Testis (tissue), 2 donors: Measurements from ENCODE around the gene BCOR.

Experiments used
- POLR2A ChIP-seq: fragments of 450-650 bp; IDR thresholded peaks from one replicate; pipeline ENCODE4 v1.6.1; 2017; ENCODE audit warnings: antibody characterized with exemption, mild to moderate bottlenecking, moderate library complexity
- TF ChIP-seq, protein P1 (sequence below), 3 experiments: fragments of 450-650 bp in 2 of 3; fragments of 200-600 bp in 1 of 3; sonication (generic) in 1 of 3; IDR thresholded peaks; one replicate each; pipeline ENCODE4 v1.5.1; 2016 to 2019; ENCODE audit warnings: antibody characterized with exemption in 3 of 3, mild to moderate bottlenecking in 2 of 3, moderate library complexity in 1 of 3

DNA sequence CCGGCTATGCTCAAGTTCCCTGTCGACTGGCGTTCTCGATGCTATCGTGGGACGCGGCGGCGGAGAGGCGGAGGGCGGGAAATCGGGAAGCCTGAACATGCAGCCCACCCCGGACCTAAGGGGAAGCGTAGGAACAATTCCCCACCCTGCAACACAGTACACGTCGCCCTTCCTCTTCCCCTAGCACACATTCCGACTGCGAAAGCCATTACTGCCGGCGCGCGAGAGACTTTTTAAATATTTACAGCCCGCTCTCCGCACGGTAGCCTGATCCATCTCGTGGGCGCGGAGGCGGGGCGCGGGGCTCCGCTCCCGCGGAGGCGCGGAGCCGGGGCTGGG, 48.1 kb upstream of the BCOR start:
- TF ChIP-seq, protein P1, sequence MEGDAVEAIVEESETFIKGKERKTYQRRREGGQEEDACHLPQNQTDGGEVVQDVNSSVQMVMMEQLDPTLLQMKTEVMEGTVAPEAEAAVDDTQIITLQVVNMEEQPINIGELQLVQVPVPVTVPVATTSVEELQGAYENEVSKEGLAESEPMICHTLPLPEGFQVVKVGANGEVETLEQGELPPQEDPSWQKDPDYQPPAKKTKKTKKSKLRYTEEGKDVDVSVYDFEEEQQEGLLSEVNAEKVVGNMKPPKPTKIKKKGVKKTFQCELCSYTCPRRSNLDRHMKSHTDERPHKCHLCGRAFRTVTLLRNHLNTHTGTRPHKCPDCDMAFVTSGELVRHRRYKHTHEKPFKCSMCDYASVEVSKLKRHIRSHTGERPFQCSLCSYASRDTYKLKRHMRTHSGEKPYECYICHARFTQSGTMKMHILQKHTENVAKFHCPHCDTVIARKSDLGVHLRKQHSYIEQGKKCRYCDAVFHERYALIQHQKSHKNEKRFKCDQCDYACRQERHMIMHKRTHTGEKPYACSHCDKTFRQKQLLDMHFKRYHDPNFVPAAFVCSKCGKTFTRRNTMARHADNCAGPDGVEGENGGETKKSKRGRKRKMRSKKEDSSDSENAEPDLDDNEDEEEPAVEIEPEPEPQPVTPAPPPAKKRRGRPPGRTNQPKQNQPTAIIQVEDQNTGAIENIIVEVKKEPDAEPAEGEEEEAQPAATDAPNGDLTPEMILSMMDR (IDR thresholded peaks at IDR 0.05) = no peak
- no peak for TF ChIP-seq POLR2A
